ENCODE data around the gene SKA3.
"Not testable (repeated sequence)": the region's sequence is repeated elsewhere in the genome, so short reads cannot be mapped to it uniquely, and the experiment has no call there.

The SKA3 gene

DNA sequence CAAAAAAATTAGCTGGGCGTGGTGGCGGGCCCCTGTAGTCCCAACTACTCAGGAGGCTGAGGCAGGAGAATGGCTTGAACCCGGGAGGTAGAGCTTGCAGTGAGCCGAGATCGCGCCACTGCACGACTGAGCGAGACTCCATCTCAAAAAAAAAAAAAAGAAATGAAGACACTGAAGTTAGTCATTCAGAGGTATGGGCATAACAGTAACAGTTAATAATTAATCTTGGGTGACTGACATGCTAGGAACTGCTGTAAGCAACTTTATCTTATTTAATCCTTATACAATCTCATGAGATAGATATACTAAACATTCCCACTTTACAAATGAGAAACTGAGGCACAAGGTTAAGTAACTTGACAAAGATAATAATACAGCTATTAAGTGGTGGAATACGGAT, 4.9 kb downstream of the SKA3 start:
- DNase-seq (ENCODE audit: low read depth in 2 of 3, low spot score in 2 of 3), result no peak

- not testable (repeated sequence) for DNase-seq (ENCODE audit: low read depth in 2 of 3, low spot score in 2 of 3)
Observed at GRCh38 chr13:21165606-21166005, 10.7 kb downstream of the SKA3 start.

DNA sequence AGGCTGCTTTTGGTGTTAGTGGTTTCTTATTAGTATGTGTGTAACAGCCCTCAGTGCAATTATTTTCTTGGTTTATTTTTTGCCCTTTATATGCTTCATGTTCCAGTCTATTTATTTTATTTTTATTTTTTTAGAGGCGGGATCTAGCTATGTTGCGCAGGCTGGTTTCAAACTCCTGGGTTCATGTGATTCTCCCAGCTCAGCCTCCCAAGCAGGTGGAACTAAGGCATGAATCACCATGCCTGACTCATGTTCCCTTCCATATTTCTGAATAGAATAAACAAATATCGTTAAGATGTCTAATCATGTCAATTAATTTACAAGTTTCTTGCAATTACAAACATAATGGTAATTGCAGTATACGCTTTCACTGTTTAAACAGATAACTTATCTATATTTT, 11.7 kb downstream of the SKA3 start:
- no peak for DNase-seq (ENCODE audit: low read depth in 2 of 3, low spot score in 2 of 3)

- no peak for DNase-seq (ENCODE audit: low read depth in 2 of 3, low spot score in 2 of 3)
Observed at GRCh38 chr13:21152251-21152899, 24.0 kb downstream of the SKA3 start.

- no peak for DNase-seq (ENCODE audit: low read depth in 2 of 3, low spot score in 2 of 3)
Observed at GRCh38 chr13:21150013-21150412, 26.3 kb downstream of the SKA3 start.

DNA sequence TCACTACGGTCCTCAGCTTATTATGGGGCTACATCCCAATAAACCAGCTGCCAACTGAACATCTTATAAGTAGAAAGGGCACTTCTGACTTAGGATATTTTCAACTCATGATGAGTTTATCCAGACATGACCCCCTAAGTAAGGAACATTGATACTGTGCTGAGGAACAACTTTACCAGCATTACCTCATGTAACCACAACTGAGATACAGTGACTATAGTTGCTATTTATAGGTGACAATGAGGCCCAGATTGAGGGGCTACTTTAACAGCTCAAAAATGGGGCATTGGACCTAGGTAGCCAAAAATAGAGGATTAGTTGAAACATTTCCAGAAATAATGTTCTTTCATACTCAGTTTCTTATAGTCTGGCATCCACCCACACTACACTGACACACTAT, 26.8 kb downstream of the SKA3 start:
- no peak for DNase-seq (ENCODE audit: low read depth in 2 of 3, low spot score in 2 of 3)

- no peak for DNase-seq (ENCODE audit: low read depth in 2 of 3, low spot score in 2 of 3)
Observed at GRCh38 chr13:21148557-21149258, 27.6 kb downstream of the SKA3 start.

- no peak for DNase-seq (ENCODE audit: low read depth in 2 of 3, low spot score in 2 of 3)
Observed at GRCh38 chr13:21147827-21148226, 28.5 kb downstream of the SKA3 start.

DNA sequence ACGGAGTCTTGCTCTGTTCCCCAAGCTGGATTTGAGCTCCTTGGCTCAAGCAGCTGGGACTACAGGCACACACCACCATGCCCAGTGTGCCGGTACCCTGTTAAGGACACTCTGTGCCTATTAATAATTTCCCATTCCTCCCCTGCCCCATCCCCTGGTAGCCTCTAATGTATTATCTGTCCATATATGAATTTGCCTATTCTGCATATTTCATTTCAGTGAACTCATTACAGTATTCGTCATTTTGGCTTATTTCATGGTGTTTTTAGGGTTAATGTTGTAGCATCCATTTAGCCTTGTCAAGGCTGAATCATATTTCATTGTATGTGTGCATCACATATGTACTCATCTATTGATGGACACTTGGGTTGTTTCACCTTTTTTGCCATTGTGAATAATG, 33.6 kb downstream of the SKA3 start:
- no peak for DNase-seq (ENCODE audit: low read depth in 2 of 3, low spot score in 2 of 3)

GRCh38 chr13:21139374-21139773, 37.0 kb downstream of the SKA3 start:
- DNase-seq (ENCODE audit: low read depth in 2 of 3, low spot score in 2 of 3), result no peak

DNA sequence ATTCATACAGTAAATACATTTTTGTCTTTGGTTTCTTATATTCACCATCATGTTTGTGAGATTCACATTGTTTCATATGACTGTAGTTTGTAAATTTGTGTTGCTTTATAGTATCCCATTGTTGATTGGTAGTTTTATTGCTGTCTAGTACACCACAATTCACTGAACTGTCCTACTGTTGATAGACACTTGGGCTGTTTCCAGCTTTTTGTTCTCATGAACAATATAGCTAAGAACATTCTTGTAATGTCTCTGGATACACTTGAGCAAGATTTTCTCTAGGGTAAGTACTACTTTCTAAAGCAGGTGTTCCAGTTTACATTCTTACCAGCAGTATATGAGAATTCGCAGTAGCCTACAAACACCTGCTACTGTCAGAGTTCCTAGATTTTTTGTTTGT, 37.8 kb downstream of the SKA3 start:
- no peak for DNase-seq (ENCODE audit: low read depth in 2 of 3, low spot score in 2 of 3)

- no peak for DNase-seq (ENCODE audit: low read depth in 2 of 3, low spot score in 2 of 3)
Observed at GRCh38 chr13:21137696-21138095, 38.7 kb downstream of the SKA3 start.

GRCh38 chr13:21135833-21136232, 40.5 kb downstream of the SKA3 start:
- DNase-seq (ENCODE audit: low read depth in 2 of 3, low spot score in 2 of 3), result not testable (repeated sequence)

- no peak for DNase-seq (ENCODE audit: low read depth in 2 of 3, low spot score in 2 of 3)
Observed at GRCh38 chr13:21134475-21134874, 41.9 kb downstream of the SKA3 start.

- DNase-seq (ENCODE audit: low read depth in 2 of 3, low spot score in 2 of 3), result no peak
Observed at GRCh38 chr13:21133077-21133476, 43.3 kb downstream of the SKA3 start.

DNA sequence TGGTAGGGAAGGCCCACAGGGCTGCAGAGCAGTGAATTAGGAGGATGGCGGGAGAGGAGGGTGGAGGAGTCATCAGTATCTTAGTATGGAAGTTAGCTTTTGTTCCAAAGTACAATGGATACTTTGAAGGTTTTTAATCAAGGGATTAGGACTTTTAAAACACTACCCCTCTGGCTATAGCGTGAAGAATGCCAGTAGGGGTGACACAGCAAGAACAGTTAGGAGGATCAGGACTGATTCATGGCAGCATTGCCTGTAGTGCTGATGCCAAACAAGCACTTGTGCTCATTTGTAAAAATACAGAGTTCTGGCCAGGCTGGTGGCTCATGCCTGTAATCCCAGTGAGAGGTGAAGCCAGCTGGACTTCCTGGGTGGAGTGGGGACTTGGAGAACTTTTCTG, 46.2 kb downstream of the SKA3 start:
- no peak for DNase-seq (ENCODE audit: low read depth in 2 of 3, low spot score in 2 of 3)

- no peak for DNase-seq (ENCODE audit: low read depth in 2 of 3, low spot score in 2 of 3)
Observed at GRCh38 chr13:21124852-21125251, 51.5 kb downstream of the SKA3 start.

DNA sequence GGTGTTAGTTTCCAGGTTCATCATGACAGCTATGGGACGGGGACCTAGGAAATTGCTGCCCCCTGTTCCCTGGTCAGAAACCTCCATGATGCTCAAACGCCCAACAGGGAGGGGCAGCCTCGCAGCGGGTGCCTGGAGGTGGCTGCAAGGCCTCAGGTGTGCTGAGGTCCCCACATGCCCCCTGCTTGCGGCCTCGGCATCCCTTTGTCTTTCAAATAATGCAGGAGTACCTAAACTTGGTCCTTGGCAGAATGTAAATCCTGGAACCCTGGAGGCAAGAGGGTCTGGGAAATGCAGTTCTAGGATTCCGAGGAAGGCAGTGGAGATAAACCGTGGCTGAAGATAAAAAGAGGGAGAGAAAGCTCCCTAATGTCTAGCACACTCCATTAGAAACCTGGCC, 52.4 kb downstream of the SKA3 start:
- no peak for DNase-seq (ENCODE audit: low read depth in 2 of 3, low spot score in 2 of 3)

GRCh38 chr13:21121616-21122015, 54.7 kb downstream of the SKA3 start:
- DNase-seq (ENCODE audit: low read depth in 2 of 3, low spot score in 2 of 3), result no peak

- no peak for DNase-seq (ENCODE audit: low read depth in 2 of 3, low spot score in 2 of 3)
Observed at GRCh38 chr13:21120191-21120590, 56.2 kb downstream of the SKA3 start.

- DNase-seq (ENCODE audit: low read depth in 2 of 3, low spot score in 2 of 3), result no peak
Observed at GRCh38 chr13:21119526-21119925, 56.8 kb downstream of the SKA3 start.

- DNase-seq (ENCODE audit: low read depth in 2 of 3, low spot score in 2 of 3), result no peak
Observed at GRCh38 chr13:21118180-21118579, 58.2 kb downstream of the SKA3 start.

Measured in activated CD8-positive, alpha-beta memory T cell treated with anti-CD3 and anti-CD28 coated beads for 48 hours (primary cell).